Panc1 (cell line): Measurements from ENCODE around the gene VWA2. TPM values are rescaled to one million over a fixed set of nuclear protein-coding genes. Genes with fewer than 3 reads are reported as not detected.

Experiments
- ATAC-seq: fragments of 200-7000 bp; cut with Tn5 transposase; 2 replicates; pipeline ENCODE4 v1.9.1; 2020; ENCODE audit warnings: mild to moderate bottlenecking, moderate library complexity
- BruUV-seq: library from RNA; stranded (reverse); fragments of 400-500 nt; replicated peaks from 2 replicates; lab custom pipeline; 2021; lab: Mats Ljungman, UMichigan
- CTCF ChIA-PET: fragments of 300-600 bp; sonication (Branson Sonifier 250); formaldehyde crosslinking; loops from one replicate; lab custom pipeline; 2022; ENCODE audit warnings: antibody characterized with exemption; lab: Charles Lee
- POLR2A ChIA-PET: fragments of 300-600 bp; sonication (Branson Sonifier 250); formaldehyde crosslinking; loops from one replicate; lab custom pipeline; 2022; ENCODE audit warnings: antibody characterized with exemption; lab: Charles Lee
- DNase-seq: peaks from one replicate; pipeline ENCODE4 v3.0.0-alpha.2; 2010; ENCODE audit warnings: low read depth, low spot score
- H3K27ac ChIP-seq: 2 replicates; pipeline ENCODE4 v1.5.1; 2011; ENCODE audit warnings: mild to moderate bottlenecking, low read length, inconsistent platforms
- H3K27me3 ChIP-seq: fragments of 200-500 bp; sonication (Bioruptor generic); 2 replicates; pipeline ENCODE4 v1.6.0; 2014; ENCODE audit warnings: low read length, inconsistent platforms; ENCODE audit not compliant: control insufficient read depth, insufficient read depth
- H3K36me3 ChIP-seq: fragments of 200-500 bp; sonication (Bioruptor generic); 2 replicates; pipeline ENCODE4 v1.5.1; 2014; ENCODE audit warnings: inconsistent platforms, mild to moderate bottlenecking, low read length, moderate library complexity; ENCODE audit not compliant: control insufficient read depth, insufficient read depth
- H3K4me1 ChIP-seq: 2 replicates; pipeline ENCODE4 v1.5.1; 2011; ENCODE audit warnings: inconsistent platforms, mild to moderate bottlenecking, low read length, moderate library complexity; ENCODE audit not compliant: control insufficient read depth, insufficient read depth
- H3K4me3 ChIP-seq, 2 experiments: 2 replicates each; pipeline ENCODE4 v1.5.1; 2011 to 2012; ENCODE audit warnings: low read depth in 2 of 2, low read length in 2 of 2, mild to moderate bottlenecking in 2 of 2, inconsistent platforms in 1 of 2, moderate library complexity in 1 of 2
- H3K9me3 ChIP-seq: fragments of 200-500 bp; sonication (Bioruptor generic); 2 replicates; pipeline ENCODE4 v1.5.1; 2014; ENCODE audit warnings: low read depth, mild to moderate bottlenecking, inconsistent platforms, low read length, moderate library complexity; ENCODE audit not compliant: control insufficient read depth, insufficient read depth
- CTCF ChIP-seq: fragments of 450-650 bp; IDR thresholded peaks from 2 replicates; pipeline ENCODE4 v1.5.1; 2017; ENCODE audit warnings: mild to moderate bottlenecking
- POLR2AphosphoS5 ChIP-seq: IDR thresholded peaks from 2 replicates; pipeline ENCODE4 v1.6.1; 2012; ENCODE audit warnings: mild to moderate bottlenecking, low read depth, low read length, moderate library complexity
- SIN3A ChIP-seq: IDR thresholded peaks from 2 replicates; pipeline ENCODE4 v1.6.1; 2012; ENCODE audit warnings: low read depth, mild to moderate bottlenecking, low read length, moderate library complexity, borderline replicate concordance; ENCODE audit not compliant: insufficient read depth
- TCF7L2 ChIP-seq: IDR thresholded peaks from 2 replicates; pipeline ENCODE4 v1.6.1; 2011; ENCODE audit warnings: mild to moderate bottlenecking, low read depth, low read length, inconsistent platforms
- in situ Hi-C: cut with HindIII; loops from 2 replicates; pipeline ENCODE4 v1.10.0; 2016; ENCODE audit warnings: low sequenced_read_pairs, low pct_unique_long_range_greater_than_20kb
- intact Hi-C: fragments of 100-400 bp; cut with micrococcal nuclease; formaldehyde crosslinking; loops from one replicate; pipeline ENCODE4 v1.10.0; 2022; ENCODE audit not compliant: unreplicated experiment
- total RNA-seq: library from RNA; stranded (reverse); gene quantifications from one replicate; pipeline ENCODE4 v1.2.1, GENCODE V29; 2021; ENCODE audit not compliant: unreplicated experiment
- TF ChIP-seq, protein P1 (sequence below), 2 experiments: IDR thresholded peaks; 2 replicates each; pipeline ENCODE4 v1.6.1; 2011 to 2012; ENCODE audit warnings: low read depth in 2 of 2, control low read depth in 1 of 2, low read length in 1 of 2, mild to moderate bottlenecking in 1 of 2, moderate library complexity in 1 of 2; ENCODE audit not compliant: insufficient read depth in 1 of 2

Gene VWA2
- total RNA-seq, 1 experiment from 2014 or later: 0.77 TPM

DNA sequence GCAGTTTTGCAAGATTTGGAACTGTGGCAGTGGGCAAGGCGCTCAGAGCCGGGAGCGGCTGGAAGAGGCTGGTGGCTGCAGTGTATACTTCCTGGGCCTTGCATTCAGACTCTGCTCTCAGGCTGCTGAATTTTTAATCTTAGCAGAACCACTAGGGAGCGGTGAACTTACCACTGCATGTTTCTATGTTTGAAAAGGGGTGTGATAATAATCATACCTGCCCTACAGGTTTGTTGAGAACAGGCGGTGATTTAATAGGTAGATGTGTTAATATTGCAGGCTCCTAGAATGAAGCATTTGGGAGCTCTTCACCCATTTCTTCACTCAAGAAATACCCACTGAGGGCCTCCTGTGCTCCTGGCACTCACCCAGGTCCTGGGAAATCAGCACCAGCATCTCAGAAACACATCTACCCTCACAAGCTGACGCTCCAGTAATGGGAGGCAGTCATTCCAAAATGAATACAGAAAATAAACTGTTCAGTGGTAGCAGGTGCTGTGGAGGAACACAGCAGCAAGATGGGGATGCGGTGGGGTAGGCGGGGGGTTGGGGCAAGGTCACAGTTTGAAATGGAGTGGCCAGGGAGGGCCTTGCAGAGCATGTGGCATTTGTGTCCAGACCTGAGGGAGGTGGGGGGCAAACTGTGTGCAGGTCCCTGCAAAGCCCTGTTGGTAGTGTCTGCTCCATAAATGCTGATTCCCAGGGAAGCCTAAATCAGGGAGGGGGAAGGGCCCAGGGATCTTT lies 41.0 kb downstream of the VWA2 start:
- Histone ChIP-seq H3K4me1 (no peaks in the 10 kb centered on the region), H3K27me3 (no peaks in the 10 kb centered on the region), H3K4me3 (no peak overlapping the region), H3K9me3 (no peaks in the 10 kb centered on the region), H3K27ac (no peak overlapping the region), H3K36me3 (no peaks in the 10 kb centered on the region)
- TF ChIP-seq POLR2AphosphoS5 (no peak), CTCF (no peak), SIN3A (no peak), TCF7L2 (no peak)
- TF ChIP-seq, protein P1, sequence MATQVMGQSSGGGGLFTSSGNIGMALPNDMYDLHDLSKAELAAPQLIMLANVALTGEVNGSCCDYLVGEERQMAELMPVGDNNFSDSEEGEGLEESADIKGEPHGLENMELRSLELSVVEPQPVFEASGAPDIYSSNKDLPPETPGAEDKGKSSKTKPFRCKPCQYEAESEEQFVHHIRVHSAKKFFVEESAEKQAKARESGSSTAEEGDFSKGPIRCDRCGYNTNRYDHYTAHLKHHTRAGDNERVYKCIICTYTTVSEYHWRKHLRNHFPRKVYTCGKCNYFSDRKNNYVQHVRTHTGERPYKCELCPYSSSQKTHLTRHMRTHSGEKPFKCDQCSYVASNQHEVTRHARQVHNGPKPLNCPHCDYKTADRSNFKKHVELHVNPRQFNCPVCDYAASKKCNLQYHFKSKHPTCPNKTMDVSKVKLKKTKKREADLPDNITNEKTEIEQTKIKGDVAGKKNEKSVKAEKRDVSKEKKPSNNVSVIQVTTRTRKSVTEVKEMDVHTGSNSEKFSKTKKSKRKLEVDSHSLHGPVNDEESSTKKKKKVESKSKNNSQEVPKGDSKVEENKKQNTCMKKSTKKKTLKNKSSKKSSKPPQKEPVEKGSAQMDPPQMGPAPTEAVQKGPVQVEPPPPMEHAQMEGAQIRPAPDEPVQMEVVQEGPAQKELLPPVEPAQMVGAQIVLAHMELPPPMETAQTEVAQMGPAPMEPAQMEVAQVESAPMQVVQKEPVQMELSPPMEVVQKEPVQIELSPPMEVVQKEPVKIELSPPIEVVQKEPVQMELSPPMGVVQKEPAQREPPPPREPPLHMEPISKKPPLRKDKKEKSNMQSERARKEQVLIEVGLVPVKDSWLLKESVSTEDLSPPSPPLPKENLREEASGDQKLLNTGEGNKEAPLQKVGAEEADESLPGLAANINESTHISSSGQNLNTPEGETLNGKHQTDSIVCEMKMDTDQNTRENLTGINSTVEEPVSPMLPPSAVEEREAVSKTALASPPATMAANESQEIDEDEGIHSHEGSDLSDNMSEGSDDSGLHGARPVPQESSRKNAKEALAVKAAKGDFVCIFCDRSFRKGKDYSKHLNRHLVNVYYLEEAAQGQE (IDR thresholded peaks at IDR 0.05; ENCODE audit: insufficient read depth in 1 of 2, low read depth in 2 of 2, low read length in 1 of 2): no peak
- POLR2A ChIA-PET: no interaction called here
- no peak for ATAC-seq
- no TSS peak for BruUV-seq
- intact Hi-C loops: no loop called here
- in situ Hi-C loops: no loop called here
- CTCF ChIA-PET: no interaction called here
- DNase-seq: no peak

DNA sequence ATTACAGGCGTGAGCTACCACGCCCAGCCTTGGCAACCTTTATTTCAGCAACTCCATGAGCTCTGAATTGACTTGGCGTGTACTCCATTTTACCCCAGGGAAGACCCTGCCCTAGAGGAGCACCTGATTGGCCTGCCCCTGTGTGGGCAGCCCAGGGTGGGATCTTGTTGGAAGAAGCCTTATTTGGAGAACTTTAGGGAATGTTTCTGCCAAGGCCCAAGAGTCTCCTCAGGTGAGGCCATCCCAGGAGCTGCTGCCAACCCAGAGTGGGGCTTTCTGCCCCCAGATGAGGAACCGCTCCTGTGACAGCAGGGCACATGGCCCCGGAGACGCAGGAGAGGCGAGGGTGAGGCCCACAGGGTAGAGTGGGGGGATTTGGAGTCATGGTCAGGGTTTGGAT lies 42.0 kb downstream of the VWA2 start:
- ATAC-seq (no peak), DNase-seq (no peak)
- TF ChIP-seq POLR2AphosphoS5 (no peak), CTCF (no peak), SIN3A (no peak), TCF7L2 (no peak)
- TF ChIP-seq, protein P1 (IDR thresholded peaks at IDR 0.05; ENCODE audit: insufficient read depth in 1 of 2, low read depth in 2 of 2, low read length in 1 of 2): no peak
- Histone ChIP-seq H3K36me3 (no peaks in the 10 kb centered on the region), H3K4me1 (peaks cover under 1% of the 10 kb centered on the region; the same call in 1 of the 2 replicates), H3K9me3 (no peaks in the 10 kb centered on the region), H3K4me3 (no peak overlapping the region), H3K27me3 (no peaks in the 10 kb centered on the region), H3K27ac (no peak overlapping the region)
- POLR2A ChIA-PET: no interaction called here
- CTCF ChIA-PET: no interaction called here
- in situ Hi-C loops (no loop called here), intact Hi-C loops (no loop called here)
- BruUV-seq: no TSS peak
